PC-3 (cell line): ENCODE measurements around the gene HPN. TPM values are rescaled to one million over a fixed set of nuclear protein-coding genes. Genes with fewer than 3 reads are reported as not detected.

Experiments used
- ATAC-seq: fragments of 200-7000 bp; cut with Tn5 transposase; 2 replicates; pipeline ENCODE4 v1.9.1; 2020; ENCODE audit warnings: mild to moderate bottlenecking, moderate library complexity
- BruUV-seq: library from RNA; stranded (reverse); fragments of 400-500 nt; replicated peaks from 2 replicates; lab custom pipeline; 2021; lab: Mats Ljungman, UMichigan
- CTCF ChIA-PET: fragments of 300-600 bp; sonication (Branson Sonifier 250); formaldehyde crosslinking; loops from one replicate; lab custom pipeline; 2022; ENCODE audit warnings: antibody characterized with exemption; lab: Charles Lee
- POLR2A ChIA-PET: fragments of 300-600 bp; sonication (Branson Sonifier 250); formaldehyde crosslinking; loops from one replicate; lab custom pipeline; 2022; ENCODE audit warnings: antibody characterized with exemption; ENCODE audit not compliant: unreplicated experiment; lab: Charles Lee
- DNase-seq: peaks from one replicate; pipeline ENCODE4 v3.0.0-alpha.2; 2015
- H2AFZ ChIP-seq: fragments of 300-600 bp; sonication (generic); 2 replicates; pipeline ENCODE4 v1.6.0; 2016; ENCODE audit warnings: antibody characterized with exemption, low read length
- H3F3A ChIP-seq: fragments of 300-600 bp; sonication (generic); one replicate; pipeline ENCODE4 v1.6.0; 2017; ENCODE audit warnings: antibody characterized with exemption, low read length, control low read depth, mild to moderate bottlenecking; ENCODE audit not compliant: unreplicated experiment
- H3K27ac ChIP-seq: fragments of 300-600 bp; sonication (generic); 2 replicates; pipeline ENCODE4 v1.5.1; 2016; ENCODE audit warnings: mild to moderate bottlenecking, low read length
- H3K27me3 ChIP-seq: fragments of 300-600 bp; sonication (generic); 2 replicates; pipeline ENCODE4 v1.6.1; 2016; ENCODE audit warnings: low read length, mixed read lengths
- H3K36me3 ChIP-seq: fragments of 300-600 bp; sonication (generic); 2 replicates; pipeline ENCODE4 v1.6.1; 2016; ENCODE audit warnings: low read depth, mixed run types, low read length, mixed read lengths
- H3K4me1 ChIP-seq: fragments of 300-600 bp; sonication (generic); 2 replicates; pipeline ENCODE4 v1.5.1; 2016; ENCODE audit warnings: low read length; ENCODE audit not compliant: insufficient read depth
- H3K4me2 ChIP-seq: fragments of 300-600 bp; sonication (generic); 2 replicates; pipeline ENCODE4 v1.6.0; 2016; ENCODE audit warnings: low read length
- H3K4me3 ChIP-seq: fragments of 300-600 bp; sonication (generic); 2 replicates; pipeline ENCODE4 v1.5.1; 2016; ENCODE audit warnings: mild to moderate bottlenecking, low read length, mixed read lengths
- H3K79me2 ChIP-seq: fragments of 300-600 bp; sonication (generic); 2 replicates; pipeline ENCODE4 v1.6.1; 2017; ENCODE audit warnings: low read length, mixed read lengths
- H3K9ac ChIP-seq: fragments of 300-600 bp; sonication (generic); 2 replicates; pipeline ENCODE4 v1.6.0; 2016; ENCODE audit warnings: mild to moderate bottlenecking, low read length
- H3K9me2 ChIP-seq: fragments of 300-600 bp; sonication (generic); replicated peaks from 2 replicates; pipeline ENCODE4 v1.6.1; 2016; ENCODE audit warnings: mixed run types, low read length, mixed read lengths
- H3K9me3 ChIP-seq: fragments of 300-600 bp; sonication (generic); 2 replicates; pipeline ENCODE4 v1.6.1; 2016; ENCODE audit warnings: low read length, mixed read lengths
- H4K20me1 ChIP-seq: fragments of 300-600 bp; sonication (generic); 2 replicates; pipeline ENCODE4 v1.6.1; 2016; ENCODE audit warnings: low read length, mixed read lengths
- CTCF ChIP-seq: fragments of 300-600 bp; sonication (generic); conservative IDR thresholded peaks from 2 replicates; pipeline ENCODE4 v1.5.1; 2017; ENCODE audit warnings: antibody characterized with exemption, low read depth, mild to moderate bottlenecking, low read length
- EZH2 ChIP-seq: fragments of 300-600 bp; sonication (generic); IDR thresholded peaks from one replicate; pipeline ENCODE4 v1.6.1; 2017; ENCODE audit warnings: antibody characterized with exemption, mild to moderate bottlenecking, low read length; ENCODE audit not compliant: unreplicated experiment
- EZH2phosphoT487 ChIP-seq: fragments of 300-600 bp; sonication (generic); IDR thresholded peaks from 2 replicates; pipeline ENCODE4 v1.6.1; 2018; ENCODE audit warnings: mild to moderate bottlenecking, antibody characterized with exemption, low read length, borderline replicate concordance
- intact Hi-C: fragments of 100-400 bp; cut with micrococcal nuclease; formaldehyde crosslinking; loops from 2 replicates; pipeline ENCODE4 v1.9.0; 2023
- total RNA-seq: library from RNA; depleted of rRNA; stranded (reverse); fragments of >200 nt; gene quantifications from 2 replicates; pipeline ENCODE4 v1.2.3, GENCODE V29; 2014

The HPN gene
- total RNA-seq, 1 experiment from 2014 or later, result 0.18 TPM

- Histone ChIP-seq H3K9me2 (no peaks in the 10 kb centered on the region), H3K4me2 (no peak overlapping the region), H3K4me1 (0 out of 2 replicates have a peak, but pooled peaks cover 4% of the 10 kb centered on the region), H2AFZ (no peak overlapping the region), H3K9ac (no peak overlapping the region), H3K9me3 (no peaks in the 10 kb centered on the region), H3F3A (no peaks in the 10 kb centered on the region), H3K27ac (no peak overlapping the region), H3K79me2 (no peaks in the 10 kb centered on the region), H3K27me3 (no peaks in the 10 kb centered on the region), H4K20me1 (no peaks in the 10 kb centered on the region), H3K4me3 (no peak overlapping the region), H3K36me3 (peaks cover 3% of the 10 kb centered on the region; the same call in 1 of the 2 replicates)
- no peak for DNase-seq
- TF ChIP-seq EZH2 (no peak), EZH2phosphoT487 (no peak)
- no TSS peak for BruUV-seq
- ATAC-seq, result no peak
- POLR2A ChIA-PET, result no interaction called here
- CTCF ChIA-PET, result no interaction called here
- intact Hi-C loops, result no loop called here
Measured at GRCh38 chr19:35025969-35026368, 15.6 kb upstream of the HPN start.

GRCh38 chr19:35026418-35026817, 15.1 kb upstream of the HPN start:
- Histone ChIP-seq H3K4me1 (0 out of 2 replicates have a peak, but pooled peaks cover 4% of the 10 kb centered on the region), H3K9me3 (no peaks in the 10 kb centered on the region), H3F3A (no peaks in the 10 kb centered on the region), H3K79me2 (no peaks in the 10 kb centered on the region), H3K4me2 (no peak overlapping the region), H4K20me1 (no peaks in the 10 kb centered on the region), H3K4me3 (no peak overlapping the region), H3K9ac (no peak overlapping the region), H3K36me3 (peaks cover 3% of the 10 kb centered on the region; the same call in 1 of the 2 replicates), H3K27ac (no peak overlapping the region), H2AFZ (no peak overlapping the region), H3K27me3 (no peaks in the 10 kb centered on the region), H3K9me2 (no peaks in the 10 kb centered on the region)
- intact Hi-C loops, result no loop called here
- TF ChIP-seq EZH2 (no peak), CTCF (no peak), EZH2phosphoT487 (no peak)
- ChIA-PET CTCF (no interaction called here), POLR2A (no interaction called here)
- DNase-seq, result no peak
- no peak for ATAC-seq
- no TSS peak for BruUV-seq

- BruUV-seq, result no TSS peak
- Histone ChIP-seq H3K4me2 (no peak overlapping the region), H3K4me1 (0 out of 2 replicates have a peak, but pooled peaks cover 4% of the 10 kb centered on the region), H4K20me1 (no peaks in the 10 kb centered on the region), H3K9me2 (no peaks in the 10 kb centered on the region), H3K9ac (no peak overlapping the region), H3K27ac (no peak overlapping the region), H3K27me3 (no peaks in the 10 kb centered on the region), H3F3A (no peaks in the 10 kb centered on the region), H3K9me3 (no peaks in the 10 kb centered on the region), H3K36me3 (peaks cover 3% of the 10 kb centered on the region; the same call in 1 of the 2 replicates), H3K79me2 (no peaks in the 10 kb centered on the region), H3K4me3 (no peak overlapping the region), H2AFZ (no peak overlapping the region)
- DNase-seq (no peak), ATAC-seq (no peak)
- POLR2A ChIA-PET, result no interaction called here
- intact Hi-C loops, result no loop called here
- CTCF ChIA-PET, result no interaction called here
- TF ChIP-seq EZH2phosphoT487, result no peak
- no peak for TF ChIP-seq EZH2
- TF ChIP-seq CTCF, result no peak
Measured at GRCh38 chr19:35027009-35027408, 14.5 kb upstream of the HPN start.
